KOPT-K1 (cell line): ENCODE results near the gene MTA3.

Experiments used
- H3K27ac ChIP-seq: fragments of 200-600 bp; sonication (generic); 2 replicates; pipeline ENCODE4 v1.5.1; 2016; ENCODE audit warnings: antibody characterized with exemption, mild to moderate bottlenecking, low read depth, low read length; ENCODE audit not compliant: poor library complexity, severe bottlenecking
- H3K36me3 ChIP-seq: fragments of 200-600 bp; sonication (generic); 2 replicates; pipeline ENCODE4 v1.5.1; 2017; ENCODE audit warnings: antibody characterized with exemption, mild to moderate bottlenecking, low read length, moderate library complexity; ENCODE audit not compliant: insufficient read depth
- H3K9me3 ChIP-seq: fragments of 200-600 bp; sonication (generic); 2 replicates; pipeline ENCODE4 v1.5.1; 2017; ENCODE audit warnings: antibody characterized with exemption, low read length, mild to moderate bottlenecking; ENCODE audit not compliant: insufficient read depth, poor library complexity, severe bottlenecking

Gene MTA3

GRCh38 chr2:42777883-42778805 is 209.7 kb downstream of the MTA3 start:
- peaks cover 53% of the 10 kb centered on the region for H3K9me3 ChIP-seq
- H3K36me3 ChIP-seq = no peaks in the 10 kb centered on the region
- no peak overlapping the region for H3K27ac ChIP-seq

GRCh38 chr2:42781181-42781580 is 212.7 kb downstream of the MTA3 start:
- no peak overlapping the region for H3K27ac ChIP-seq
- H3K9me3 ChIP-seq = peaks cover 53% of the 10 kb centered on the region
- H3K36me3 ChIP-seq = no peaks in the 10 kb centered on the region

GRCh38 chr2:42783511-42783910 is 215.1 kb downstream of the MTA3 start:
- Histone ChIP-seq H3K27ac (no peak overlapping the region), H3K9me3 (peaks cover 33% of the 10 kb centered on the region)

GRCh38 chr2:42784204-42784880 is 215.9 kb downstream of the MTA3 start:
- Histone ChIP-seq H3K27ac (no peak overlapping the region), H3K36me3 (no peaks in the 10 kb centered on the region), H3K9me3 (peaks cover 25% of the 10 kb centered on the region)

More at GRCh38 chr2:42783511-42783910, 215.1 kb downstream of the MTA3 start:
- H3K36me3 ChIP-seq = no peaks in the 10 kb centered on the region

- H3K27ac ChIP-seq = no peak overlapping the region
- H3K9me3 ChIP-seq = peaks cover under 1% of the 10 kb centered on the region
- H3K36me3 ChIP-seq = no peaks in the 10 kb centered on the region
These were observed 218.3 kb downstream of the MTA3 start for GRCh38 chr2:42786561-42787345.

GRCh38 chr2:42787424-42787787 is 219.0 kb downstream of the MTA3 start:
- no peak overlapping the region for H3K27ac ChIP-seq

GRCh38 chr2:42787788-42788477 is 219.5 kb downstream of the MTA3 start:
- H3K27ac ChIP-seq = no peak overlapping the region
- H3K9me3 ChIP-seq = no peaks in the 10 kb centered on the region

More at GRCh38 chr2:42787424-42787787, 219.0 kb downstream of the MTA3 start:
- no peaks in the 10 kb centered on the region for H3K36me3 ChIP-seq
- no peaks in the 10 kb centered on the region for H3K9me3 ChIP-seq

GRCh38 chr2:42788478-42788793 is 220.0 kb downstream of the MTA3 start:
- Histone ChIP-seq H3K9me3 (no peaks in the 10 kb centered on the region), H3K27ac (no peak overlapping the region), H3K36me3 (no peaks in the 10 kb centered on the region)

More at GRCh38 chr2:42787788-42788477, 219.5 kb downstream of the MTA3 start:
- no peaks in the 10 kb centered on the region for H3K36me3 ChIP-seq

GRCh38 chr2:42788882-42789281 is 220.4 kb downstream of the MTA3 start:
- no peak overlapping the region for H3K27ac ChIP-seq
- H3K36me3 ChIP-seq = no peaks in the 10 kb centered on the region
- H3K9me3 ChIP-seq = no peaks in the 10 kb centered on the region

GRCh38 chr2:42789751-42790150 is 221.3 kb downstream of the MTA3 start:
- H3K36me3 ChIP-seq = no peaks in the 10 kb centered on the region
- H3K9me3 ChIP-seq = no peaks in the 10 kb centered on the region
- no peak overlapping the region for H3K27ac ChIP-seq

GRCh38 chr2:42791606-42792005 is 223.2 kb downstream of the MTA3 start:
- Histone ChIP-seq H3K27ac (no peak overlapping the region), H3K9me3 (no peaks in the 10 kb centered on the region), H3K36me3 (no peaks in the 10 kb centered on the region)

- Histone ChIP-seq H3K36me3 (no peaks in the 10 kb centered on the region), H3K27ac (no peak overlapping the region), H3K9me3 (no peaks in the 10 kb centered on the region)
These were observed 223.7 kb downstream of the MTA3 start for GRCh38 chr2:42792087-42792582.

GRCh38 chr2:42792583-42793333 is 224.3 kb downstream of the MTA3 start, which contains the start of gene HAAO:
HAAO (minus strand) TSS chr2:42792583; CDS start chr2:42792536, 47 bp downstream.
- H3K36me3 ChIP-seq = no peaks in the 10 kb centered on the region
- no peak within 1 kb of the TSS for H3K27ac ChIP-seq

More at GRCh38 chr2:42792583-42793333, 224.3 kb downstream of the MTA3 start, which contains the start of gene HAAO:
- H3K9me3 ChIP-seq = no peaks in the 10 kb centered on the region
